ENCODE results near the gene TFB2M.
A peak's percentile ranks its signal among the peaks of the same experiment; 100 is the strongest.

- TF ChIP-seq CTCF (IDR thresholded peaks at IDR 0.05), result peak in 2 of 3 experiments; percentile 23 to 47
- TF ChIP-seq POLR2AphosphoS5 (IDR thresholded peaks at IDR 0.05), result peak; percentile 83 to 89
These were observed 42.7 kb upstream of the TFB2M start for GRCh38 chr1:246608616-246609376.

Measured in esophagus muscularis mucosa (tissue), 3 donors.